Small intestine (tissue), 7 donors: ENCODE results near the gene HOXB3. TPM values are rescaled to one million over a fixed set of nuclear protein-coding genes. Genes with fewer than 3 reads are reported as not detected.
A peak's percentile ranks its signal among the peaks of the same experiment; 100 is the strongest.

Source experiments
- DNase-seq, 2 donors: peaks; one replicate each; pipeline versions ENCODE4 v3.0.0 to v3.0.0-alpha.2; 2013
- FAIRE-seq: peaks from 2 replicates; lab custom pipeline; 2012; peaks lifted over from hg19 to GRCh38; lab: Jason Lieb, UNC
- H3K27ac ChIP-seq, 3 donors: one replicate each; pipeline ENCODE4 v1.5.1; 2013; ENCODE audit warnings: low read length in 2 of 3, mild to moderate bottlenecking in 2 of 3, control low read depth in 1 of 3, inconsistent platforms in 1 of 3, low read depth in 1 of 3, moderate library complexity in 1 of 3
- H3K27me3 ChIP-seq, 3 donors: one replicate each; pipeline ENCODE4 v1.6.1; 2013; ENCODE audit warnings: low read length in 3 of 3, inconsistent platforms in 1 of 3; ENCODE audit not compliant: control insufficient read depth in 3 of 3, insufficient read depth in 3 of 3
- H3K36me3 ChIP-seq, 3 donors: one replicate each; pipeline ENCODE4 v1.6.1; 2013; ENCODE audit warnings: low read length in 3 of 3, inconsistent platforms in 1 of 3, low read depth in 1 of 3, mild to moderate bottlenecking in 1 of 3, moderate library complexity in 1 of 3; ENCODE audit not compliant: control insufficient read depth in 3 of 3, insufficient read depth in 2 of 3
- H3K4me1 ChIP-seq, 3 donors: one replicate each; pipeline ENCODE4 v1.6.1; 2013; ENCODE audit warnings: low read length in 2 of 3, inconsistent platforms in 1 of 3, low read depth in 1 of 3, mild to moderate bottlenecking in 1 of 3, moderate library complexity in 1 of 3; ENCODE audit not compliant: control insufficient read depth in 3 of 3, insufficient read depth in 2 of 3
- H3K4me3 ChIP-seq, 3 donors: one replicate each; pipeline ENCODE4 v1.5.1; 2013; ENCODE audit warnings: low read length in 3 of 3, control low read depth in 1 of 3, inconsistent platforms in 1 of 3, low read depth in 1 of 3, mild to moderate bottlenecking in 1 of 3, moderate library complexity in 1 of 3
- H3K9me3 ChIP-seq, 2 donors: one replicate each; pipeline ENCODE4 v1.6.1; 2013; ENCODE audit warnings: low read depth in 1 of 2, low read length in 1 of 2; ENCODE audit not compliant: control insufficient read depth in 2 of 2, insufficient read depth in 1 of 2
- WGBS, 3 donors: extraction: QIAGEN DNeasy Blood & Tissue Kit; methylation state at CpG; one replicate each; pipeline ENCODE4 v1.1.7; 2013; 5-methylcytosine and 5-hydroxymethylcytosine counted together
- polyA plus RNA-seq, 4 donors: library from polyadenylated mRNA; stranded (reverse) in 3 of 4; unstranded in 1 of 4; fragments of 200-250 nt in 3 of 4; fragments of 120-200 nt in 1 of 4; gene quantifications; one replicate each; pipeline versions ENCODE4 v1.2.1 to v1.2.3, GENCODE V29; 2013
- donor health status: healthy with polysubstance abuse.
- donor health status: control.
- donor health status: control.
- donor health status: Bipolar disorder and iron deficiency.
- donor health status: healthy.

HOXB3 gene
- polyA plus RNA-seq, 4 donors, result 1.4 to 19.6 (median 5.7) TPM; not detected in 1

- H3K4me3 ChIP-seq, result peak overlapping the region in 1 of 3 donors; percentile 43
These were observed 10.1 kb downstream of the HOXB3 start for GRCh38 chr17:48579760-48580554.

DNA sequence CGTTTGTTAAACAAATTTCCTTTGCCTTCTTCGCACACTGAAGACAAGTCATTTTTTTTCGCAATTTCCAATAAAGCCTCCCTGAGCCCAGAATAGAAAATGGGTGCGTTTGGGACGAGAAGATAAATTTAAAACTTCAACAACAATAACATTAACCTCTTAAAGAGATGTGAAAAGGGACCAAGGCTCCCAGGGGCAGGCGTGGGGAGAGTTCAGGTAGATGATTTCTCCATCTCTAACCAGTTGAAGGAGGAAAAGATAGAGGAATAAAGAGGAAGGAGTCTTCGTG is 10.6 kb downstream of the HOXB3 start:
- 24 to 29% (median 28%) methylated on average over 7 of the region's 7 CpGs for WGBS, 3 donors
- Histone ChIP-seq H3K9me3 (no peaks in the 10 kb centered on the region), H3K36me3 (peaks cover 0 to 10% (median 0%) of the 10 kb centered on the region in 3 donors), H3K27ac (peak overlapping the region in 2 of 3 donors; percentile 75 to 76), H3K4me1 (peaks cover 0 to 26% (median 2%) of the 10 kb centered on the region in 3 donors), H3K27me3 (peaks cover 6 to 96% (median 10%) of the 10 kb centered on the region in 3 donors), H3K4me3 (peak overlapping the region in 1 of 3 donors; percentile 43)
- FAIRE-seq, result no peak
- no peak for DNase-seq

More at GRCh38 chr17:48579760-48580554, 10.1 kb downstream of the HOXB3 start:
- peaks cover 0 to 28% (median 2%) of the 10 kb centered on the region in 3 donors for H3K4me1 ChIP-seq
- peaks cover 0 to under 1% of the 10 kb centered on the region in 2 donors for H3K9me3 ChIP-seq
- peaks cover 0 to 10% (median 0%) of the 10 kb centered on the region in 3 donors for H3K36me3 ChIP-seq
- 10 to 28% (median 24%) methylated on average over 26 of the region's 26 CpGs for WGBS, 3 donors
- peak overlapping the region in 2 of 3 donors; percentile 75 to 98 for H3K27ac ChIP-seq
- no peak for DNase-seq
- FAIRE-seq, result no peak
- H3K27me3 ChIP-seq, result peaks cover 6 to 96% (median 10%) of the 10 kb centered on the region in 3 donors

- DNase-seq (no peak), FAIRE-seq (no peak)
- Histone ChIP-seq H3K36me3 (peaks cover 0 to 12% (median 0%) of the 10 kb centered on the region in 3 donors), H3K9me3 (no peaks in the 10 kb centered on the region), H3K27me3 (peaks cover 6 to 96% (median 10%) of the 10 kb centered on the region in 3 donors), H3K4me3 (peak overlapping the region in 2 of 3 donors; percentile 43 to 53), H3K4me1 (peaks cover 0 to 30% (median 2%) of the 10 kb centered on the region in 3 donors), H3K27ac (peak overlapping the region in 2 of 3 donors; percentile 75 to 76)
- 6 to 17% (median 14%) methylated on average over 43 of the region's 43 CpGs for WGBS, 3 donors
These were observed 11.2 kb downstream of the HOXB3 start for GRCh38 chr17:48578616-48579470.

DNA sequence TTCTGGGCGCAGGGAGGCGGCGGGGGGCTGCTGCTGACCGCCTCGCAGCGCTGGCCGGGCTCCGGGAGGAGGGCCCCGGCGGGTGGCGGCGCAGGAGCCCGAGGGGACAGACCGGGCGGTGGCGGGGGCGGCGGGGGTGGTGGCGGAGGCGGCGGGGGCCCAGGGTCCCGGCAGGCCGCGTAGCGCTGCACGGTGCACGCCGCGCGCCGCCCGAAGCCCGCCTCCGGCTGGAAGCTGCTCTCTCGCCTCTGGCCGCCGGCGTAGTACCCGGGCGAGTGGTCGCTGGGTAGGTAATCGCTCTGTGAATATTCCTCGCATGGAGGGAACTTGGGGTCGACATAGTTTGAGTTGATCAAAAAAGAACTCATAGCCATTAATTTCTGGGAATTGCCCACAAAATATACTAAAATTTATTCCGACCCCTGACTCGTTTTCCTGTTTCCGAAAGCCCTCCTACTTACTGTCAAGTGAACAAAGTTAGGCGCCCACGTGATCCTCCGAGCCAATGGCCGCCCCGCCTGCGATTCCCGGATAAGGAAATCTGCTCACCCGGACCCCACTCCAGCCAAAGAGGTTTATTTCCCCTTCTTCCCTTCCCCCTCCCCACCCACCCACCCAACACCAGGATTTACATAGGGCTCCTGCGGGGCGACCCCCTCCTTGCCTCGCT is 12.0 kb downstream of the HOXB3 start, which contains the start of gene HOXB4:
Gene HOXB4 (minus strand): TSS at position 405 of the 670 bp plus-strand sequence. CDS start 31 bp downstream, at position 374.
- Histone ChIP-seq H3K27ac (peak within 1 kb of the TSS in 2 of 3 donors; percentile 79 to 85), H3K4me1 (peaks cover 0 to 30% (median 2%) of the 10 kb centered on the region in 3 donors), H3K9me3 (no peaks in the 10 kb centered on the region), H3K4me3 (peak within 1 kb of the TSS; percentile 43 to 54 (median 53)), H3K36me3 (peaks cover 0 to 19% (median 0%) of the 10 kb centered on the region in 3 donors), H3K27me3 (peaks cover 6 to 96% (median 10%) of the 10 kb centered on the region in 3 donors)
- WGBS, 3 donors, result 1 to 7% (median 7%) methylated on average over 25 to 58 of the region's 58 CpGs
- FAIRE-seq (no peak), DNase-seq (peak in 1 of 2 donors; percentile 30)

- DNase-seq (no peak), FAIRE-seq (no peak)
- Histone ChIP-seq H3K36me3 (peaks cover 0 to 24% (median 0%) of the 10 kb centered on the region in 3 donors), H3K9me3 (no peaks in the 10 kb centered on the region), H3K27ac (peak overlapping the region in 2 of 3 donors; percentile 79 to 80), H3K27me3 (peaks cover 6 to 96% (median 7%) of the 10 kb centered on the region in 3 donors), H3K4me3 (peak overlapping the region; percentile 33 to 54 (median 53)), H3K4me1 (peaks cover 0 to 31% (median 2%) of the 10 kb centered on the region in 3 donors)
- 1 to 3% (median 2%) methylated on average over 16 to 19 of the region's 19 CpGs for WGBS, 3 donors
These were observed 12.6 kb downstream of the HOXB3 start for GRCh38 chr17:48577330-48577945.

DNA sequence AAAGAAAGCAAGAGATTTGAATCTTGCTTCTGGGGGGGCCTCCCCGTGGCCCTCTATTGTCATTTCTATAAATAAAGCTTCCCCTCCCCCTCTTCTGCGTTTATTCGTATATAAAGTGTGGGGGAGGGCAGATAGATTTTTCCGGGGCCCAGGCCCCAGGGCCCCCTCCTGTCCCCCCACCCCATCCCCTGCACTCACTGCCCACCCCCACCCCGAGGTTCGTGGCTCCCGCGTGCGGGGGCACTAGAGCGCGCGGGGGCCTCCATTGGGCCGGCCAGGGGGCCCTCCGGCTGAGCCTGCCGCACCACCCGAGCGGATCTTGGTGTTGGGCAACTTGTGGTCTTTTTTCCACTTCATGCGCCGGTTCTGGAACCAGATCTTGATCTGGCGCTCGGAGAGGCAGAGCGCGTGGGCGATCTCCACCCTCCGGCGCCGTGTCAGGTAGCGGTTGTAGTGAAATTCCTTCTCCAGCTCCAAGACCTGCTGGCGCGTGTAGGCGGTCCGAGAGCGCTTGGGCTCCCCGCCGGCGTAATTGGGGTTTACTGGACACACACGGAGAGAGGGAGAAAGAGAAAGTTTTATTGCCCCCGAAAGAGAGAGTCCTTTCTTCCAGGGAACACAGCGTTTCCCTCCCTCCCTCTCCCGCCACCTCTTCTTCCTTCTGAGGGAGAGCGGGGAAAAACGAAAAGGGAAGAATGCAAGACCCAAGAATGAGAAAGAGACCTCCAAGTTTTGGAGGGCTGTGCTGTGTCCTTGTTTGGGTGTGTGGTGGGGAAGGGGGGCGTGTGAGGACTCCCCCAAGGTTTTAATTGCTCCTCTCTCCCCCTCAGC is 13.3 kb downstream of the HOXB3 start:
- WGBS, 3 donors, result 10 to 28% (median 14%) methylated on average over 40 to 43 of the region's 43 CpGs
- Histone ChIP-seq H3K36me3 (peaks cover 0 to 28% (median 0%) of the 10 kb centered on the region in 3 donors), H3K27me3 (peaks cover 4 to 96% (median 6%) of the 10 kb centered on the region in 3 donors), H3K4me1 (peaks cover 0 to 33% (median 2%) of the 10 kb centered on the region in 3 donors), H3K9me3 (no peaks in the 10 kb centered on the region), H3K27ac (peak overlapping the region in 2 of 3 donors; percentile 84 to 85), H3K4me3 (peak overlapping the region in 1 of 3 donors; percentile 33)
- FAIRE-seq, result no peak
- DNase-seq, result no peak
